Subcutaneous adipose tissue (tissue), 4 donors: ENCODE measurements around the gene SPRY4. TPM values are rescaled to one million over a fixed set of nuclear protein-coding genes. Genes with fewer than 3 reads are reported as not detected.

Experiments used
- CTCF ChIP-seq: fragments of 450-650 bp; IDR thresholded peaks from one replicate; pipeline ENCODE4 v1.5.1; 2016; ENCODE audit warnings: low read depth, mild to moderate bottlenecking, control low read depth, antibody characterized with exemption, moderate library complexity
- total RNA-seq, 4 donors: library from RNA; depleted of rRNA; stranded (reverse); fragments of >200 nt; gene quantifications; one replicate each; pipeline ENCODE4 v1.1.0, GENCODE V29; 2016

Gene SPRY4
- total RNA-seq, 4 donors from 2014 or later: 7.0 to 40.4 (median 23.7) TPM

GRCh38 chr5:142312399-142312798 is 12.4 kb downstream of the SPRY4 start:
- TF ChIP-seq CTCF: no peak

- no peak for TF ChIP-seq CTCF
These were observed 13.1 kb downstream of the SPRY4 start for GRCh38 chr5:142311725-142312124.

- TF ChIP-seq CTCF: no peak
These were observed 14.0 kb downstream of the SPRY4 start for GRCh38 chr5:142310803-142311202.

- TF ChIP-seq CTCF: no peak
These were observed 15.0 kb downstream of the SPRY4 start for GRCh38 chr5:142309747-142310318.

GRCh38 chr5:142308358-142308757 is 16.5 kb downstream of the SPRY4 start:
- TF ChIP-seq CTCF: no peak

GRCh38 chr5:142307146-142307890 is 17.5 kb downstream of the SPRY4 start:
- no peak for TF ChIP-seq CTCF

GRCh38 chr5:142306077-142306502 is 18.7 kb downstream of the SPRY4 start:
- no peak for TF ChIP-seq CTCF
